NT2/D1 (cell line): ENCODE measurements around the gene RPTOR.

ENCODE experiments used
- SUZ12 ChIP-seq: IDR thresholded peaks from 2 replicates; pipeline ENCODE4 v1.6.1; 2011; ENCODE audit not compliant: insufficient read length, insufficient read depth; ENCODE audit errors: extremely low read depth
- YY1 ChIP-seq: IDR thresholded peaks from 2 replicates; pipeline ENCODE4 v1.6.1; 2011; ENCODE audit not compliant: insufficient read length, insufficient read depth
- ZNF274 ChIP-seq: IDR thresholded peaks from 2 replicates; pipeline ENCODE4 v1.6.1; 2011; ENCODE audit warnings: mild to moderate bottlenecking, low read depth, low read length

GRCh38 chr17:80916246-80916645 lies 371.6 kb downstream of the RPTOR start:
- no peak for TF ChIP-seq YY1
- TF ChIP-seq ZNF274: no peak
- no peak for TF ChIP-seq SUZ12
